ENCODE measurements around the gene ZDHHC8.

The ZDHHC8 gene

GRCh38 chr22:20107951-20108756, 23.4 kb upstream of the ZDHHC8 start:
- H3K36me3 Mint-ChIP-seq, result peaks cover 91% of the 10 kb centered on the region
- peaks cover 14% of the 10 kb centered on the region for H3K4me1 Mint-ChIP-seq
- DNase-seq (ENCODE audit: low spot score in 2 of 2), result no peak
- peak overlapping the region; percentile 77 for H3K27ac Mint-ChIP-seq
- no peak overlapping the region for H3K4me3 Mint-ChIP-seq
- ATAC-seq, result no peak
- no peaks in the 10 kb centered on the region for H3K9me3 Mint-ChIP-seq

GRCh38 chr22:20108757-20109230, 22.8 kb upstream of the ZDHHC8 start:
- DNase-seq (ENCODE audit: low spot score in 2 of 2) (no peak), ATAC-seq (no peak)
- Mint-ChIP-seq H3K36me3 (peaks cover 91% of the 10 kb centered on the region), H3K9me3 (no peaks in the 10 kb centered on the region), H3K4me1 (peaks cover 14% of the 10 kb centered on the region), H3K4me3 (no peak overlapping the region), H3K27ac (peak overlapping the region; percentile 77)

GRCh38 chr22:20109411-20110358, 21.9 kb upstream of the ZDHHC8 start:
- peaks cover 92% of the 10 kb centered on the region for H3K36me3 Mint-ChIP-seq
- H3K4me1 Mint-ChIP-seq, result peaks cover 22% of the 10 kb centered on the region

GRCh38 chr22:20110359-20110985, 21.1 kb upstream of the ZDHHC8 start:
- H3K4me1 Mint-ChIP-seq, result peaks cover 28% of the 10 kb centered on the region
- H3K27ac Mint-ChIP-seq, result peak overlapping the region; percentile 97
- no peak overlapping the region for H3K4me3 Mint-ChIP-seq
- no peak for DNase-seq (ENCODE audit: low spot score in 2 of 2)
- peaks cover 92% of the 10 kb centered on the region for H3K36me3 Mint-ChIP-seq
- no peak for ATAC-seq
- no peaks in the 10 kb centered on the region for H3K9me3 Mint-ChIP-seq

More at GRCh38 chr22:20109411-20110358, 21.9 kb upstream of the ZDHHC8 start:
- DNase-seq (ENCODE audit: low spot score in 2 of 2), result no peak
- no peak for ATAC-seq
- H3K27ac Mint-ChIP-seq, result peak overlapping the region; percentile 97
- no peak overlapping the region for H3K4me3 Mint-ChIP-seq
- no peaks in the 10 kb centered on the region for H3K9me3 Mint-ChIP-seq

GRCh38 chr22:20111045-20111688, 20.4 kb upstream of the ZDHHC8 start:
- no peak overlapping the region for H3K4me3 Mint-ChIP-seq
- peak; percentile 70 for ATAC-seq
- no peak for DNase-seq (ENCODE audit: low spot score in 2 of 2)
- H3K9me3 Mint-ChIP-seq, result no peaks in the 10 kb centered on the region
- peaks cover 98% of the 10 kb centered on the region for H3K36me3 Mint-ChIP-seq
- H3K4me1 Mint-ChIP-seq, result peaks cover 34% of the 10 kb centered on the region
- H3K27ac Mint-ChIP-seq, result peak overlapping the region; percentile 97

- ATAC-seq (peak; percentile 0), DNase-seq (ENCODE audit: low spot score in 2 of 2) (no peak)
- Mint-ChIP-seq H3K4me3 (peak overlapping the region; percentile 29), H3K9me3 (no peaks in the 10 kb centered on the region), H3K27ac (peak overlapping the region; percentile 97), H3K36me3 (peaks cover 99% of the 10 kb centered on the region), H3K4me1 (peaks cover 42% of the 10 kb centered on the region)
These were observed 19.6 kb upstream of the ZDHHC8 start for GRCh38 chr22:20111689-20112622.

- peak overlapping the region; percentile 97 for H3K27ac Mint-ChIP-seq
These were observed 18.7 kb upstream of the ZDHHC8 start for GRCh38 chr22:20112623-20113511.

GRCh38 chr22:20113551-20114310, 17.9 kb upstream of the ZDHHC8 start:
- Mint-ChIP-seq H3K4me3 (no peak overlapping the region), H3K36me3 (peaks cover 99% of the 10 kb centered on the region), H3K27ac (peak overlapping the region; percentile 97), H3K9me3 (no peaks in the 10 kb centered on the region), H3K4me1 (peaks cover 47% of the 10 kb centered on the region)
- no peak for ATAC-seq
- DNase-seq (ENCODE audit: low spot score in 2 of 2), result no peak

More at GRCh38 chr22:20112623-20113511, 18.7 kb upstream of the ZDHHC8 start:
- ATAC-seq, result no peak
- DNase-seq (ENCODE audit: low spot score in 2 of 2), result no peak
- Mint-ChIP-seq H3K4me1 (peaks cover 44% of the 10 kb centered on the region), H3K9me3 (no peaks in the 10 kb centered on the region), H3K4me3 (no peak overlapping the region), H3K36me3 (peaks cover 99% of the 10 kb centered on the region)

- H3K9me3 Mint-ChIP-seq, result no peaks in the 10 kb centered on the region
- peak overlapping the region; percentile 87 for H3K4me3 Mint-ChIP-seq
- peaks cover 58% of the 10 kb centered on the region for H3K4me1 Mint-ChIP-seq
- ATAC-seq (no peak), DNase-seq (ENCODE audit: low spot score in 2 of 2) (no peak)
- H3K36me3 Mint-ChIP-seq, result peaks cover 100% of the 10 kb centered on the region
- peak overlapping the region; percentile 97 for H3K27ac Mint-ChIP-seq
These were observed 16.8 kb upstream of the ZDHHC8 start for GRCh38 chr22:20114506-20115475.

- Mint-ChIP-seq H3K4me3 (peak within 1 kb of the TSS; percentile 87), H3K9me3 (no peaks in the 10 kb centered on the region), H3K27ac (peak within 1 kb of the TSS; percentile 97), H3K36me3 (peaks cover 100% of the 10 kb centered on the region), H3K4me1 (peaks cover 65% of the 10 kb centered on the region)
- ATAC-seq (no peak), DNase-seq (ENCODE audit: low spot score in 2 of 2) (no peak)
These were observed 15.8 kb upstream of the ZDHHC8 start, which contains the start of gene RANBP1 for GRCh38 chr22:20115691-20116375. Gene RANBP1, plus strand, starts transcription at chr22:20116104. Its CDS starts 81 bp downstream, at chr22:20116185.

- peaks cover 100% of the 10 kb centered on the region for H3K36me3 Mint-ChIP-seq
- H3K4me1 Mint-ChIP-seq, result peaks cover 62% of the 10 kb centered on the region
- H3K27ac Mint-ChIP-seq, result peak overlapping the region; percentile 97
- DNase-seq (ENCODE audit: low spot score in 2 of 2), result no peak
- H3K9me3 Mint-ChIP-seq, result no peaks in the 10 kb centered on the region
- no peak for ATAC-seq
- H3K4me3 Mint-ChIP-seq, result peak overlapping the region; percentile 87
These were observed 15.1 kb upstream of the ZDHHC8 start for GRCh38 chr22:20116376-20116950.
